Lower lobe of right lung (tissue), 2 donors: ENCODE data around the gene CREBBP. TPM values are rescaled to one million over a fixed set of nuclear protein-coding genes. Genes with fewer than 3 reads are reported as not detected.

Source experiments
- ATAC-seq, 2 donors: fragments of 200-7000 bp; cut with Tn5 transposase; one replicate each; pipeline ENCODE4 v1.9.1; 2020 to 2022; ENCODE audit warnings: mild to moderate bottlenecking in 2 of 2, moderate library complexity in 2 of 2
- DNase-seq: peaks from one replicate; pipeline ENCODE4 v3.0.0-alpha.2; 2020
- H3K27ac ChIP-seq: fragments of 200-600 bp; one replicate; pipeline ENCODE4 v1.8.0; 2022
- H3K27me3 ChIP-seq: fragments of 200-600 bp; one replicate; pipeline ENCODE4 v1.8.0; 2022; ENCODE audit warnings: low read depth
- H3K36me3 ChIP-seq: fragments of 200-600 bp; one replicate; pipeline ENCODE4 v1.8.0; 2022; ENCODE audit warnings: mild to moderate bottlenecking
- H3K4me1 ChIP-seq: fragments of 200-600 bp; one replicate; pipeline ENCODE4 v1.8.0; 2022
- H3K4me3 ChIP-seq: fragments of 200-600 bp; one replicate; pipeline ENCODE4 v1.8.0; 2022; ENCODE audit warnings: mild to moderate bottlenecking
- H3K9me3 ChIP-seq: fragments of 200-600 bp; one replicate; pipeline ENCODE4 v1.8.0; 2022
- CTCF ChIP-seq: fragments of 200-600 bp; IDR thresholded peaks from one replicate; pipeline ENCODE4 v1.8.0; 2022; ENCODE audit warnings: antibody characterized with exemption, mild to moderate bottlenecking
- intact Hi-C: fragments of 100-400 bp; cut with DNase I; formaldehyde crosslinking; loops from one replicate; pipeline ENCODE4 v1.11.0; 2022
- total RNA-seq: library from RNA; stranded (reverse); fragmentation: NEBNext Ultra II Directional; extraction: Animal tissue kit (Norgen Biotek cat#: 25700); gene quantifications from one replicate; pipeline ENCODE4 v1.2.1, GENCODE V29; 2021
- donor health status: DM: no; HTN: yes; CAD: no; lungs with severe emphysema.

The CREBBP gene
- total RNA-seq, 1 donor from 2014 or later: 78.3 TPM

- ATAC-seq (no peak), DNase-seq (no peak)
- no peaks in the 10 kb centered on the region for H3K9me3 ChIP-seq
- H3K27me3 ChIP-seq: no peaks in the 10 kb centered on the region
- H3K27ac ChIP-seq: no peak overlapping the region
- H3K36me3 ChIP-seq: peaks cover 98% of the 10 kb centered on the region
- H3K4me3 ChIP-seq: no peak overlapping the region
- intact Hi-C loops: no loop called here
- no peaks in the 10 kb centered on the region for H3K4me1 ChIP-seq
- TF ChIP-seq CTCF: no peak
Measured at GRCh38 chr16:3759736-3760135, 120.8 kb downstream of the CREBBP start.

GRCh38 chr16:3756113-3756512, 124.4 kb downstream of the CREBBP start:
- no peak for DNase-seq
- H3K27ac ChIP-seq: no peak overlapping the region
- H3K36me3 ChIP-seq: peaks cover 95% of the 10 kb centered on the region
- H3K27me3 ChIP-seq: no peaks in the 10 kb centered on the region
- intact Hi-C loops: no loop called here
- no peak overlapping the region for H3K4me3 ChIP-seq
- no peak for TF ChIP-seq CTCF
- ATAC-seq: no peak
- no peaks in the 10 kb centered on the region for H3K4me1 ChIP-seq
- H3K9me3 ChIP-seq: no peaks in the 10 kb centered on the region

- TF ChIP-seq CTCF: no peak
- DNase-seq (no peak), ATAC-seq (no peak)
- H3K27me3 ChIP-seq: no peaks in the 10 kb centered on the region
- H3K4me3 ChIP-seq: no peak overlapping the region
- H3K36me3 ChIP-seq: peaks cover 95% of the 10 kb centered on the region
- H3K27ac ChIP-seq: no peak overlapping the region
- H3K4me1 ChIP-seq: no peaks in the 10 kb centered on the region
- intact Hi-C loops: no loop called here
- no peaks in the 10 kb centered on the region for H3K9me3 ChIP-seq
Measured at GRCh38 chr16:3755249-3755648, 125.3 kb downstream of the CREBBP start.

- intact Hi-C loops: no loop called here
- no peak for DNase-seq
- H3K36me3 ChIP-seq: peaks cover 93% of the 10 kb centered on the region
- no peak for ATAC-seq
- H3K9me3 ChIP-seq: no peaks in the 10 kb centered on the region
- no peak for TF ChIP-seq CTCF
- H3K27me3 ChIP-seq: no peaks in the 10 kb centered on the region
- H3K27ac ChIP-seq: no peak overlapping the region
- no peaks in the 10 kb centered on the region for H3K4me1 ChIP-seq
- H3K4me3 ChIP-seq: no peak overlapping the region
Measured at GRCh38 chr16:3754772-3755171, 125.7 kb downstream of the CREBBP start.

- Histone ChIP-seq H3K9me3 (no peaks in the 10 kb centered on the region), H3K36me3 (peaks cover 94% of the 10 kb centered on the region), H3K4me1 (no peaks in the 10 kb centered on the region), H3K27me3 (no peaks in the 10 kb centered on the region), H3K27ac (no peak overlapping the region), H3K4me3 (no peak overlapping the region)
- intact Hi-C loops: no loop called here
- TF ChIP-seq CTCF: no peak
- DNase-seq: no peak
- ATAC-seq: no peak
Measured at GRCh38 chr16:3754081-3754703, 126.3 kb downstream of the CREBBP start.
